ENCODE measurements around the gene FOXN3. TPM values are rescaled to one million over a fixed set of nuclear protein-coding genes. Genes with fewer than 3 reads are reported as not detected.

The FOXN3 gene
- total and polyA plus RNA-seq, 10 of the 15 experiments (the other 5 are each of a cell fraction or from before 2014, with no cell fraction given): 4.5 to 68.9 (median 29.7) TPM

GRCh38 chr14:89327771-89328212 lies 89.2 kb downstream of the FOXN3 start (continued):
- TF ChIP-seq, protein P1, sequence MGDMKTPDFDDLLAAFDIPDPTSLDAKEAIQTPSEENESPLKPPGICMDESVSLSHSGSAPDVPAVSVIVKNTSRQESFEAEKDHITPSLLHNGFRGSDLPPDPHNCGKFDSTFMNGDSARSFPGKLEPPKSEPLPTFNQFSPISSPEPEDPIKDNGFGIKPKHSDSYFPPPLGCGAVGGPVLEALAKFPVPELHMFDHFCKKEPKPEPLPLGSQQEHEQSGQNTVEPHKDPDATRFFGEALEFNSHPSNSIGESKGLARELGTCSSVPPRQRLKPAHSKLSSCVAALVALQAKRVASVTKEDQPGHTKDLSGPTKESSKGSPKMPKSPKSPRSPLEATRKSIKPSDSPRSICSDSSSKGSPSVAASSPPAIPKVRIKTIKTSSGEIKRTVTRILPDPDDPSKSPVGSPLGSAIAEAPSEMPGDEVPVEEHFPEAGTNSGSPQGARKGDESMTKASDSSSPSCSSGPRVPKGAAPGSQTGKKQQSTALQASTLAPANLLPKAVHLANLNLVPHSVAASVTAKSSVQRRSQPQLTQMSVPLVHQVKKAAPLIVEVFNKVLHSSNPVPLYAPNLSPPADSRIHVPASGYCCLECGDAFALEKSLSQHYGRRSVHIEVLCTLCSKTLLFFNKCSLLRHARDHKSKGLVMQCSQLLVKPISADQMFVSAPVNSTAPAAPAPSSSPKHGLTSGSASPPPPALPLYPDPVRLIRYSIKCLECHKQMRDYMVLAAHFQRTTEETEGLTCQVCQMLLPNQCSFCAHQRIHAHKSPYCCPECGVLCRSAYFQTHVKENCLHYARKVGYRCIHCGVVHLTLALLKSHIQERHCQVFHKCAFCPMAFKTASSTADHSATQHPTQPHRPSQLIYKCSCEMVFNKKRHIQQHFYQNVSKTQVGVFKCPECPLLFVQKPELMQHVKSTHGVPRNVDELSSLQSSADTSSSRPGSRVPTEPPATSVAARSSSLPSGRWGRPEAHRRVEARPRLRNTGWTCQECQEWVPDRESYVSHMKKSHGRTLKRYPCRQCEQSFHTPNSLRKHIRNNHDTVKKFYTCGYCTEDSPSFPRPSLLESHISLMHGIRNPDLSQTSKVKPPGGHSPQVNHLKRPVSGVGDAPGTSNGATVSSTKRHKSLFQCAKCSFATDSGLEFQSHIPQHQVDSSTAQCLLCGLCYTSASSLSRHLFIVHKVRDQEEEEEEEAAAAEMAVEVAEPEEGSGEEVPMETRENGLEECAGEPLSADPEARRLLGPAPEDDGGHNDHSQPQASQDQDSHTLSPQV (IDR thresholded peaks at IDR 0.05): no peak
- no peak for TF ChIP-seq JUND (IDR thresholded peaks at IDR 0.05; ENCODE audit: low read depth, low read length)
- no peak for TF ChIP-seq POLR2AphosphoS5 (IDR thresholded peaks at IDR 0.05; ENCODE audit: low read length)

DNA sequence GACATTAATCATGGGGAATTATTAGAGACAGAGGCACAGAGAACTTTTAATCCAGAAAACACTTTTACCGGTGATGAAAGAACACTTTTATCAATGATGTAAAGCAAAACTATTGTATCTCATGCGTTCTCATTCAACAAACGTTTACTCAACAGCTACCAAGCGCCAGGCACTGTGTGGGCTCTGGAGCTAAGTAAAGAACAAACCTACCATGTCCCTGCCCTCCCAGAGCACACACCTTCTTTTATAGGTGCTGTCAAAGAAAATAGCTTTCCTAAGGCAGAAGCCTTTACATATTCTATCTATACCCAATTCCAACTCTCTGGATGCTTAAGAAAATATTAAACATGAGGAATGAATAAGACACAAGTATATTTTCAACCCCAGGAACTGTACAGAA lies 91.1 kb downstream of the FOXN3 start:
- Histone ChIP-seq H3K79me2 (ENCODE audit: control insufficient read depth, insufficient read depth, low read length) (peaks cover 39% of the 10 kb centered on the region), H3K4me1 (ENCODE audit: control insufficient read depth, insufficient read depth, low read length) (peaks cover 50% of the 10 kb centered on the region), H3K27ac (ENCODE audit: control insufficient read depth, insufficient read depth) (peak overlapping the region; percentile 6), H3K36me3 (ENCODE audit: control insufficient read depth in 2 of 2, insufficient read depth in 2 of 2, low read length in 1 of 2) (peaks cover 0 to 11% of the 10 kb centered on the region in 2 experiments; a peak in 3 of 4 replicates), H2AFZ (ENCODE audit: control insufficient read depth, low read depth, low read length) (no peak overlapping the region), H3K9ac (ENCODE audit: control insufficient read depth, insufficient read depth, low read length) (peak overlapping the region; percentile 26; the same call in 1 of the 2 replicates), H3K27me3 (replicated peaks in 1 of 2; ENCODE audit: control insufficient read depth in 2 of 2, insufficient read depth in 2 of 2, low read length in 1 of 2) (no peaks in the 10 kb centered on the region), H3K4me2 (ENCODE audit: control insufficient read depth, insufficient read depth) (no peak overlapping the region), H3K4me3 (no peak overlapping the region), H3K9me3 (replicated peaks; ENCODE audit: control insufficient read depth, insufficient read depth, low read length) (no peaks in the 10 kb centered on the region), H4K20me1 (ENCODE audit: control insufficient read depth, insufficient read depth) (no peaks in the 10 kb centered on the region)
- FAIRE-seq (no peak), DNase-seq (ENCODE audit: low read depth, low spot score) (no peak), ATAC-seq (no peak)
- in situ Hi-C loops (cut with MboI): no loop called here
- POLR2A ChIA-PET: interaction anchor here (0.8 to 1.0 kb wide), 4 partner anchors 9 to 39 kb away, joined by 3 to 4 read pairs (median 3); no protein-coding TSS in a partner anchor
- SMC1A ChIA-PET (ENCODE audit: uncharacterized antibody, unreplicated experiment): interaction anchor here (0.9 to 4.9 kb wide), 9 partner anchors 9 to 81 kb away, joined by 3 to 22 read pairs (median 4); no protein-coding TSS in a partner anchor
- RAD21 ChIA-PET (ENCODE audit: unreplicated experiment): interaction anchor here (0.8 to 1.5 kb wide), 4 partner anchors 18 to 105 kb away, joined by 3 to 5 read pairs (median 3); no protein-coding TSS in a partner anchor
- BruUV-seq (replicated peaks): no TSS peak
- CTCF ChIA-PET: interaction anchor here (1.0 to 1.3 kb wide), 4 partner anchors 12 to 104 kb away, joined by 3 read pairs; no protein-coding TSS in a partner anchor
- intact Hi-C loops (cut with micrococcal nuclease; ENCODE audit: unreplicated experiment): loop anchor here (10.0 kb wide), 1 partner anchor 289 kb away; no protein-coding TSS in a partner anchor
- WGBS (ENCODE audit: insufficient coverage, insufficient replicate concordance, low lambda C conversion rate, missing lambda C conversion rate): 100% methylated on average over 4 of the region's 4 CpGs
- TF ChIP-seq, protein P2, sequence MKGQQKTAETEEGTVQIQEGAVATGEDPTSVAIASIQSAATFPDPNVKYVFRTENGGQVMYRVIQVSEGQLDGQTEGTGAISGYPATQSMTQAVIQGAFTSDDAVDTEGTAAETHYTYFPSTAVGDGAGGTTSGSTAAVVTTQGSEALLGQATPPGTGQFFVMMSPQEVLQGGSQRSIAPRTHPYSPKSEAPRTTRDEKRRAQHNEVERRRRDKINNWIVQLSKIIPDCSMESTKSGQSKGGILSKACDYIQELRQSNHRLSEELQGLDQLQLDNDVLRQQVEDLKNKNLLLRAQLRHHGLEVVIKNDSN (IDR thresholded peaks at IDR 0.05; ENCODE audit: borderline replicate concordance, extremely low read length, insufficient read depth, low read depth, low read length): no peak
- TF ChIP-seq IKZF2 (IDR thresholded peaks at IDR 0.05) (no peak), RCOR1 (conservative IDR thresholded peaks at IDR 0.05; ENCODE audit: low read depth, low read length) (no peak), TAF1 (IDR thresholded peaks at IDR 0.05; ENCODE audit: borderline replicate concordance, low read depth, low read length) (no peak), PAX5 (IDR thresholded peaks at IDR 0.05; ENCODE audit: borderline replicate concordance, low read depth, low read length) (no peak), ZBTB4 (CRISPR knock-in tag; IDR thresholded peaks at IDR 0.05) (no peak), ZBTB33 (IDR thresholded peaks at IDR 0.05) (no peak), FOXM1 (IDR thresholded peaks at IDR 0.05; ENCODE audit: low read depth, low read length) (no peak)
